Astrocyte of the spinal cord (primary cell): ENCODE data around the gene NLGN2.

Experiments
- DNase-seq: peaks from one replicate; pipeline ENCODE4 v3.0.0; 2011; ENCODE audit warnings: low read depth, low spot score
- H3K4me3 ChIP-seq: 2 replicates; pipeline ENCODE4 v1.5.1; 2011; ENCODE audit warnings: low read depth, mild to moderate bottlenecking, low read length, moderate library complexity
- CTCF ChIP-seq: IDR thresholded peaks from 2 replicates; pipeline ENCODE4 v1.5.1; 2012; ENCODE audit warnings: low read depth, mild to moderate bottlenecking, low read length, inconsistent platforms
- in situ Hi-C: cut with HindIII; loops from 2 replicates; pipeline ENCODE4 v1.10.0; 2017; ENCODE audit warnings: low sequenced_read_pairs

Gene NLGN2

GRCh38 chr17:7391307-7391706 is 16.3 kb upstream of the NLGN2 start:
- in situ Hi-C loops: no loop called here
- H3K4me3 ChIP-seq: no peak overlapping the region
- no peak for DNase-seq
- TF ChIP-seq CTCF: no peak

- in situ Hi-C loops: no loop called here
- TF ChIP-seq CTCF: no peak
- H3K4me3 ChIP-seq: peak overlapping the region; percentile 90
- no peak for DNase-seq
Measured at GRCh38 chr17:7392696-7393612, 14.7 kb upstream of the NLGN2 start.

GRCh38 chr17:7393613-7394451 is 13.8 kb upstream of the NLGN2 start:
- TF ChIP-seq CTCF: peak; percentile 27
- H3K4me3 ChIP-seq: peak overlapping the region; percentile 90
- in situ Hi-C loops: no loop called here
- no peak for DNase-seq

- DNase-seq: peak; percentile 88
- peak; percentile 50 for TF ChIP-seq CTCF
- in situ Hi-C loops: no loop called here
- H3K4me3 ChIP-seq: peak within 1 kb of the TSS; percentile 90
Measured at GRCh38 chr17:7394452-7395191, 13.0 kb upstream of the NLGN2 start, which contains the start of gene PLSCR3. PLSCR3 (minus strand) TSS chr17:7394525; CDS start chr17:7394110, 415 bp downstream.

- in situ Hi-C loops: no loop called here
- DNase-seq: no peak
- TF ChIP-seq CTCF: no peak
- H3K4me3 ChIP-seq: no peak overlapping the region
Measured at GRCh38 chr17:7396147-7396546, 11.5 kb upstream of the NLGN2 start.

- no peak for DNase-seq
- no peak overlapping the region for H3K4me3 ChIP-seq
- in situ Hi-C loops: no loop called here
- TF ChIP-seq CTCF: no peak
Measured at GRCh38 chr17:7398612-7399011, 9.0 kb upstream of the NLGN2 start.
